K562 (cell line): ENCODE measurements around the gene RAB31. TPM values are rescaled to one million over a fixed set of nuclear protein-coding genes. Genes with fewer than 3 reads are reported as not detected.
A peak's percentile ranks its signal among the peaks of the same experiment; 100 is the strongest.

Experiments
- CBFA2T3 ChIP-seq: fragments of 450-650 bp; IDR thresholded peaks from 2 replicates; pipeline ENCODE4 v1.6.1; 2017
- CXXC5 ChIP-seq: fragments of 250-450 bp; sonication (Bioruptor Pico); IDR thresholded peaks from 2 replicates; pipeline ENCODE4 v1.8.0; 2022; ENCODE audit warnings: inconsistent platforms, mild to moderate bottlenecking, moderate library complexity
- DPF2 ChIP-seq: fragments of 450-650 bp; IDR thresholded peaks from 2 replicates; pipeline ENCODE4 v1.6.1; 2016
- FOXA3 ChIP-seq, 2 experiments: fragments of 450-650 bp in 1 of 2; sonication (generic) in 1 of 2; formaldehyde crosslinking; IDR thresholded peaks in 1 of 2; conservative IDR thresholded peaks in 1 of 2; 2 replicates each; pipeline versions ENCODE4 v1.4.0 to v1.8.0; 2020 to 2022; ENCODE audit warnings: mild to moderate bottlenecking in 2 of 2, missing genetic modification reagents in 1 of 2
- FOXJ2 ChIP-seq: fragments of 200-800 bp; sonication (Bioruptor generic); IDR thresholded peaks from 2 replicates; pipeline ENCODE4 v1.6.1; 2016; ENCODE audit warnings: missing genetic modification characterization, missing compliant biosample characterization
- FOXK1 ChIP-seq: sonication (generic); formaldehyde crosslinking; IDR thresholded peaks from 2 replicates; pipeline ENCODE4 v1.8.0; 2022; ENCODE audit warnings: missing genetic modification reagents, mild to moderate bottlenecking, borderline replicate concordance
- GATAD2A ChIP-seq: fragments of 450-650 bp; IDR thresholded peaks from 2 replicates; pipeline ENCODE4 v1.6.1; 2017
- HMBOX1 ChIP-seq: sonication (generic); IDR thresholded peaks from 2 replicates; pipeline ENCODE4 v1.6.1; 2016
- KLF16 ChIP-seq: IDR thresholded peaks from 2 replicates; pipeline ENCODE4 v1.6.1; 2016; ENCODE audit warnings: antibody characterized with exemption
- KLF6 ChIP-seq: fragments of 250-450 bp; sonication (Bioruptor Pico); IDR thresholded peaks from 2 replicates; pipeline ENCODE4 v1.4.0; 2020; ENCODE audit warnings: mild to moderate bottlenecking, moderate library complexity, borderline replicate concordance
- SMAD4 ChIP-seq: fragments of 250-450 bp; sonication (Bioruptor Pico); conservative IDR thresholded peaks from 2 replicates; pipeline ENCODE4 v1.8.0; 2021; ENCODE audit warnings: inconsistent platforms, mild to moderate bottlenecking, moderate library complexity
- SMARCB1 ChIP-seq: IDR thresholded peaks from 2 replicates; pipeline ENCODE4 v1.6.1; 2011; ENCODE audit warnings: improper control_type of control experiment, low read depth; ENCODE audit not compliant: insufficient read length
- SMARCE1 ChIP-seq: fragments of 450-650 bp; IDR thresholded peaks from 2 replicates; pipeline ENCODE4 v1.7.1; 2016; ENCODE audit warnings: mild to moderate bottlenecking
- SNIP1 ChIP-seq: fragments of 450-650 bp; IDR thresholded peaks from 2 replicates; pipeline ENCODE4 v1.7.1; 2017; ENCODE audit warnings: low read depth, mild to moderate bottlenecking
- SP2 ChIP-seq: IDR thresholded peaks from 2 replicates; pipeline ENCODE4 v1.6.1; 2011; ENCODE audit warnings: mild to moderate bottlenecking, low read depth, low read length, moderate library complexity; ENCODE audit not compliant: poor library complexity, severe bottlenecking; ENCODE audit errors: extremely low read depth
- SPI1 ChIP-seq: IDR thresholded peaks from 2 replicates; pipeline ENCODE4 v1.6.1; 2011; ENCODE audit warnings: low read depth, low read length, control low read depth, borderline replicate concordance
- SRSF9 ChIP-seq: fragments of 200-400 bp; formaldehyde crosslinking; IDR thresholded peaks from 2 replicates; pipeline ENCODE4 v1.6.1; 2017; ENCODE audit warnings: low read depth, low read length, borderline replicate concordance
- TAF7 ChIP-seq: fragments of 450-650 bp; IDR thresholded peaks from 2 replicates; pipeline ENCODE4 v1.6.1; 2016; ENCODE audit warnings: missing genetic modification characterization, missing compliant biosample characterization
- TBL1XR1 ChIP-seq, 2 experiments: IDR thresholded peaks; 2 replicates each; pipeline ENCODE4 v1.6.1; 2012; ENCODE audit warnings: improper control_type of control experiment in 2 of 2, low read length in 2 of 2, mild to moderate bottlenecking in 1 of 2
- TEAD4 ChIP-seq, 2 experiments: sonication (generic) in 1 of 2; formaldehyde crosslinking in 1 of 2; IDR thresholded peaks; 2 replicates each; pipeline versions ENCODE4 v1.6.1 to v1.8.0; 2012 to 2022; ENCODE audit warnings: borderline replicate concordance in 1 of 2, inconsistent platforms in 1 of 2, low read length in 1 of 2, mild to moderate bottlenecking in 1 of 2, missing genetic modification reagents in 1 of 2
- ZBTB7A ChIP-seq: IDR thresholded peaks from 2 replicates; pipeline ENCODE4 v1.6.1; 2011; ENCODE audit warnings: low read depth, mild to moderate bottlenecking, low read length, moderate library complexity, borderline replicate concordance; ENCODE audit not compliant: control insufficient read depth
- ZNF639 ChIP-seq, 2 experiments: fragments of 200-800 bp in 1 of 2; sonication (Bioruptor generic) in 1 of 2; sonication (generic) in 1 of 2; formaldehyde crosslinking in 1 of 2; IDR thresholded peaks in 1 of 2; conservative IDR thresholded peaks in 1 of 2; 2 replicates each; pipeline versions ENCODE4 v1.5.0 to v1.6.1; 2016 to 2020; ENCODE audit warnings: missing compliant biosample characterization in 1 of 2, missing genetic modification characterization in 1 of 2, missing genetic modification reagents in 1 of 2
- ZNF79 ChIP-seq: fragments of 250-450 bp; sonication (Bioruptor Pico); IDR thresholded peaks from 2 replicates; pipeline ENCODE4 v1.4.0; 2020; ENCODE audit warnings: low read depth, mild to moderate bottlenecking, moderate library complexity
- polyA plus RNA-seq, 8 experiments: library from polyadenylated mRNA; depleted of rRNA in 4 of 8; stranded (reverse) in 5 of 8; unstranded in 3 of 8; fragments of >200 nt; fragmentation: Nextera tagmentation in 2 of 8; fragmentation: Illumina TruSeq in 1 of 8; extraction: Ambion mirVana in 2 of 8; extraction: Trizol in 1 of 8; gene quantifications; 2 replicates each; pipeline versions ENCODE4 v1.2.1 to v1.2.3, GENCODE V29; 2011 to 2014; ENCODE audit warnings: inconsistent platforms in 1 of 8, missing spikeins in 1 of 8
- total RNA-seq, 7 experiments: library from RNA; depleted of rRNA in 6 of 7; stranded (reverse); fragments of >200 nt in 6 of 7; fragmentation: Illumina TruSeq in 2 of 7; extraction: Trizol in 2 of 7; gene quantifications; 2 replicates each; pipeline versions ENCODE4 v1.2.1 to v1.2.3, GENCODE V29; 2011 to 2021; ENCODE audit warnings: low replicate concordance in 1 of 7
- TF ChIP-seq, protein P1 (sequence below): sonication (generic); formaldehyde crosslinking; IDR thresholded peaks from 2 replicates; pipeline ENCODE4 v1.5.0; 2020; ENCODE audit warnings: missing genetic modification reagents
- TF ChIP-seq, protein P2 (sequence below): fragments of 250-450 bp; sonication (Bioruptor Pico); IDR thresholded peaks from 2 replicates; pipeline ENCODE4 v1.9.0; 2021; ENCODE audit warnings: mild to moderate bottlenecking

Gene RAB31
- total and polyA plus RNA-seq, 9 of the 15 experiments (the other 6 are each of a cell fraction or from before 2014, with no cell fraction given), result 20.7 to 70.4 (median 41.3) TPM

GRCh38 chr18:9700261-9700796, 7.8 kb upstream of the RAB31 start (continued):
- TF ChIP-seq SMAD4 (CRISPR knock-in tag) (0 out of 2 replicates have a peak, but pooled peaks have one; percentile 31), CBFA2T3 (peak; percentile 74), TEAD4 (IDR thresholded peaks at IDR 0.05; ENCODE audit: low read length) (peak; percentile 53), TEAD4 (CRISPR knock-in tag; IDR thresholded peaks at IDR 0.05; ENCODE audit: borderline replicate concordance) (no peak), SMARCB1 (no peak), KLF6 (CRISPR knock-in tag) (peak; percentile 38; the same call in 1 of the 2 replicates), ZNF79 (no peak), TAF7 (tag) (no peak), ZNF639 (CRISPR knock-in tag; conservative IDR thresholded peaks at IDR 0.05 in 1 of 2, IDR thresholded peaks at IDR 0.05 in 1 of 2) (0 out of 4 replicates have a peak, but pooled peaks of 1 of the 2 experiments have one; percentile 31), SPI1 (0 out of 2 replicates have a peak, but pooled peaks have one; percentile 2), KLF16 (peak; percentile 33), DPF2 (0 out of 2 replicates have a peak, but pooled peaks have one; percentile 65), SNIP1 (no peak), SMARCE1 (peak; percentile 42; the same call in 1 of the 2 replicates), ZBTB7A (no peak), CXXC5 (CRISPR knock-in tag) (peak; percentile 34; the same call in 1 of the 2 replicates), GATAD2A (no peak), FOXJ2 (tag) (peak; percentile 80), SP2 (no peak), TBL1XR1 (IDR thresholded peaks at IDR 0.05; ENCODE audit: low read length in 2 of 2) (0 out of 4 replicates have a peak, but pooled peaks of 1 of the 2 experiments have one; percentile 14), SRSF9 (no peak), HMBOX1 (peak; percentile 60), FOXK1 (no peak), FOXA3 (CRISPR knock-in tag; conservative IDR thresholded peaks at IDR 0.05 in 1 of 2, IDR thresholded peaks at IDR 0.05 in 1 of 2) (peak in 1 of 2 experiments; percentile 74; a peak in 2 of 4 replicates)
- TF ChIP-seq, protein P1, sequence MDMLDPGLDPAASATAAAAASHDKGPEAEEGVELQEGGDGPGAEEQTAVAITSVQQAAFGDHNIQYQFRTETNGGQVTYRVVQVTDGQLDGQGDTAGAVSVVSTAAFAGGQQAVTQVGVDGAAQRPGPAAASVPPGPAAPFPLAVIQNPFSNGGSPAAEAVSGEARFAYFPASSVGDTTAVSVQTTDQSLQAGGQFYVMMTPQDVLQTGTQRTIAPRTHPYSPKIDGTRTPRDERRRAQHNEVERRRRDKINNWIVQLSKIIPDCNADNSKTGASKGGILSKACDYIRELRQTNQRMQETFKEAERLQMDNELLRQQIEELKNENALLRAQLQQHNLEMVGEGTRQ (CRISPR knock-in tag), result peak; percentile 57; the same call in 1 of the 2 replicates
- TF ChIP-seq, protein P2, sequence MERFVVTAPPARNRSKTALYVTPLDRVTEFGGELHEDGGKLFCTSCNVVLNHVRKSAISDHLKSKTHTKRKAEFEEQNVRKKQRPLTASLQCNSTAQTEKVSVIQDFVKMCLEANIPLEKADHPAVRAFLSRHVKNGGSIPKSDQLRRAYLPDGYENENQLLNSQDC (CRISPR knock-in tag), result no peak
